Activated CD4-positive, alpha-beta T cell treated with anti-CD3 and anti-CD28 coated beads, Interleukin-2, amount 50 U/mL, for 24 hours (primary cell): ENCODE measurements around the gene NRP2.

ENCODE experiments used
- DNase-seq, 2 donors: peaks; one replicate each; pipeline ENCODE4 v3.0.0-alpha.2; 2020; ENCODE audit warnings: low read depth in 1 of 2, low spot score in 1 of 2

Gene NRP2

DNA sequence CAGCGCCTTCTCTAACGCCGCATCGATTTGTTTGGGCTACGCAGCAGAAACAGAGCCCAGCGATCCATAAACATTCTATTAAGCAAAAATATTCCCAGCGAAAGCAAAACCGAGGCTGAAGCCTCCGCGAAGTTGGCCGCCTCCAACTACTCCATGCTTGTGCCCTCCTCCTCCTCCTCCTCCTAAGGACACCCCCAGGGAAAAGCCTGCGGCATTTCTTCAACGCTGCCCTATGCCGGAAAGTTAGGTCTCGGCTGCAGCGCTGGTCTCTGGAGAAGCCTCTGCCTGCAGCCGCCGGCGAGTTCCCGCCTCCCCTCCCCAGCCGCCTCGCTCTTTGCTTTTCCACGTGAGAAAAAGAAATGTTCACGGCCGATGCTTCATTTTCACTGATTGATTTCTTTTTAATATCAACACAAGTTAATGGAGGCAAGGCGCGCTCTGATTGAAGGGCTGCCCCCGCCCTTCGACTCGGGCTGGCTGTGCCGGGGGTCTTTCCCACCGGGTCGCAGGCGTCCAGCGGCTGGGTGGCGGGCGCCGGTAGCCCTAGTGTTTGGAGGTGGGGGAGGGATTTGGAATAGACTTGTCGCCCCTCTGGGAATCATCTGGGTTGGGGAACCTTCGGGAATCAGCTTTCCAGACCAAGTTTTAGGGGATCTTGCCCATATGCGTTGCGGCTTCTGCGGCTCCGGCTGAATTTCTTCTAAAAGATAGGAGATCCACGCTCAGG is 3.9 kb downstream of the NRP2 start:
- DNase-seq, result no peak

- DNase-seq, result no peak
Observed at GRCh38 chr2:205686783-205687640, 4.7 kb downstream of the NRP2 start.

GRCh38 chr2:205687641-205687956 is 5.3 kb downstream of the NRP2 start:
- DNase-seq, result no peak

- DNase-seq, result no peak
Observed at GRCh38 chr2:205688417-205689200, 6.3 kb downstream of the NRP2 start.

GRCh38 chr2:205689820-205690219 is 7.5 kb downstream of the NRP2 start:
- no peak for DNase-seq

GRCh38 chr2:205692104-205692503 is 9.8 kb downstream of the NRP2 start:
- DNase-seq, result no peak

DNA sequence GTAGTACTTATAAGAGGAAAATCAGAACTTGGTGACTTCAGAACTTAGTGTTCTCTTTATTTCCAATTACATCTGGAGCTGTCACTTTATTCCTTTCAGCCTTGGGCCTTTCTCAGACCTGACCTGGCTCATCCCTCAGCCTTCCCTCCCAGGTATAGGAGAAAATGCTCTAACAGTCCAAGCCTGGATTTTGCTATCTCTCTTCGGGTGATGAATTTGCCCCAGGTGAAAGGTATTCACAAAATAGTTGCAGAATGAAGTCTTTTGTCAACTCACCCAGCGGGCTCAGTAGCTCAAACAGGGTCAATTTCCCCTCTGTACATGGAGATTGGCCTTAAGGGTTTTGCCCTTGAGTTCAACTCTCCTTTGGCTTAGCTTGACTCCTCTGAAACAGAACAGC is 12.0 kb downstream of the NRP2 start:
- DNase-seq, result no peak

DNA sequence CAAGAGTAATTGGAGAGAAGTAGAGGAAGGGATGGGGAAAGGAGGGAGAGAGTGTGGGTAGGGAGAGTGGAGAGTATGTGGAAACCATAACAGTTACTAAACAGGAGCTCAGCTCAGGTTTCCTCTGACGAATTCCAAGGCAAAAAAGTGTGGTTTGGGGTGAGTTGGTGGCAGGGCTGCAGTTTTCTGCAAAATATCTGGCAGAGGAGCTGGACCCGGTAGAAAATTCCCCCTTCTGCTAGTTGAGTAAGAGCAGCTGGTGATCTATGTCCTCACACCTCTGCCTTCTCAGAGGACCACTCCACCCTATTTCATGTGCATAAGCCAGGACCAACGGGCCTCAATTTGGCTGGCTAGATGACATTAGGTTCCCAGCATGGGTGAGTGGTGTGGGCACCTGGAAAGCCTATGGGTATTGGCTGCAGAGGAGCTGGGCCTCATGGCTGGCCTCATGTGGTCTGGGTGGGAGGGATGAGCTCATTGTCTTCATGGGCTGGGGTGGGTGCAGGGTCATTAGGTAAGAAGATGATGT is 13.2 kb downstream of the NRP2 start:
- DNase-seq, result no peak

DNA sequence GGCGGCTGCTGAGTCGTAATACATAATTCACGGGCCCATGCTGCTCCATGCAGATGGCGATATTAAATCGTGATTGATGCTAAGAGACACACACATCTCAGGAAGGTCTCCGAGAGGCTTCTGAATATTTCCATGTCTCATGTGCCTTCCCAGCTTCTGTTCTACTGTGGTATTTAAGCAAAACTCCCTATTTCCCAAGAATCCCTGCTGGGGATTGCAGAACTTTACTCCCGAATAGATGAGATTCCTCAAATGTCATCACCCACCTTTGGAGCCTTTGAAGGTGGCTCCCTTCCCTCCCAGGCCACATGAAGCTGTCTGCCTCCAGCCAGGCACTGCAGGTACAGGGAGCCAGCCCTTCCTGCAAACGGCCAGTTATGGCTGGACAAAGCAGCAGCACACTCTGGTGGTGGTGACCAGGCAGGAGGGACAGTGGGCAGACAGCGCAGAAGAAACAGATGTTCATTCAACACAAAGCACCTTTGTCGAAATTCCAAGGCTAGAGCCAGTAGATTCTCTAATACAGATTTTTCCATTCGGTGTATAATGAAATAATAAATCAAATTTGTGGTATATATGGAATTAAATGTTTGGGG is 14.1 kb downstream of the NRP2 start:
- no peak for DNase-seq

- DNase-seq, result no peak
Observed at GRCh38 chr2:205696927-205697441, 14.7 kb downstream of the NRP2 start.

- DNase-seq, result no peak
Observed at GRCh38 chr2:205698286-205699268, 16.3 kb downstream of the NRP2 start.

- no peak for DNase-seq
Observed at GRCh38 chr2:205699515-205700289, 17.4 kb downstream of the NRP2 start.

DNA sequence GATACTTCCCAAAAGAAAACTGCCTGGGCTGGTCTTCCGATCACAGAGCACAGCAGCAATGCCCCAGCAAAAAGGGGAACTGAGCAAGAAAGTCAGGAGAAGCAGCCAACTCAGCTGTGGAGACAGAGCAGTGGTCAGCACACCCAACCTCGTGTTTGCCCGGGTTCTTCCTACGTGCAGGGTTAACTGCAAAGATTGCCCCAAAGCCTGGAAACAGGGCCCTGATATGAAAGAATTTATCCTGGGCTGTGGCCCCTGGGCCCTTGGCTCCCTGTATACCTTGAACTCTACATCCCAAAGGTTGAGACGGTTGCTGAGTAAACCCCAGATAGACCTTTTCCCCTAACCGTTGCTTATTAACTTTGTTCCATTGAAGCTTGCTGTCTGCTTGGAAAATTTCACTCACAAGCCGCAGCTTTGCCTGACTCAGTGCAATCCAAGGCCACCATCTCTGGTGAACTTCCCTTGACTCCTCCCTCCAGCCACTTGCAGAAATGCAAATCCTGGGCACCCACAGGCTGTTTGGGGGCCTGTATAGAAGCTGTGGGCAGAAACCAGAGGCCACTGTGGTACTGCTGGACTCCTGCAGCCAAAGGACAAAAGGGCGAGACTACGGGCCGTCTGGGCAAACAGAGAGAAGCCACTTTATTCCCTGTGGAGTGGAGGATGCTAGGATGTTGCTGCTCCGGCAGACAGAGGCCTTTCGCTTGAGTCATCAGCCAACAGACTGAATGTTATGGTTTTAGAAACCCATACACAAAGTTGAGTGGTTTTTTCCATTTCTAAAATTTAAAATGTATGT is 18.2 kb downstream of the NRP2 start:
- no peak for DNase-seq

DNA sequence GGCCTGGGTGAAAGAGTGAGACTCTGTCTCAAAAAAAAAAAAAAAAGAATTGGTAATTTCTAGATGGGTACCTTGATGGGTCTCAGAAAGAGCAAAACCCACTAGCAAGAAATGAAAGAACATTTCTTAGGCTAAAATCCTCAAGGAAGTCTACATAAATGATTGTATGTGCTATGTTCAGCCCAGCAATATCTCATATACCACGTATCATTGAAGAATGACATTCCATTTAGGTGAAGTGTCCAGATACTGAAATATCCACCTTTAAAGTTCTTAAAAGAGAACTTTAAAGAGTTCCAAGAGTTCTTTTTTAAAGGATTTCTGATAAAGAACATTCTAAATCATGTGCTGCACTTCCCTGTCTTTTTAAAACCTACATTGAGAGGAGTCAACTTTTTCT is 19.2 kb downstream of the NRP2 start:
- no peak for DNase-seq

GRCh38 chr2:205702576-205702975 is 20.3 kb downstream of the NRP2 start:
- DNase-seq, result no peak

GRCh38 chr2:205703471-205704126 is 21.3 kb downstream of the NRP2 start:
- DNase-seq, result no peak

DNA sequence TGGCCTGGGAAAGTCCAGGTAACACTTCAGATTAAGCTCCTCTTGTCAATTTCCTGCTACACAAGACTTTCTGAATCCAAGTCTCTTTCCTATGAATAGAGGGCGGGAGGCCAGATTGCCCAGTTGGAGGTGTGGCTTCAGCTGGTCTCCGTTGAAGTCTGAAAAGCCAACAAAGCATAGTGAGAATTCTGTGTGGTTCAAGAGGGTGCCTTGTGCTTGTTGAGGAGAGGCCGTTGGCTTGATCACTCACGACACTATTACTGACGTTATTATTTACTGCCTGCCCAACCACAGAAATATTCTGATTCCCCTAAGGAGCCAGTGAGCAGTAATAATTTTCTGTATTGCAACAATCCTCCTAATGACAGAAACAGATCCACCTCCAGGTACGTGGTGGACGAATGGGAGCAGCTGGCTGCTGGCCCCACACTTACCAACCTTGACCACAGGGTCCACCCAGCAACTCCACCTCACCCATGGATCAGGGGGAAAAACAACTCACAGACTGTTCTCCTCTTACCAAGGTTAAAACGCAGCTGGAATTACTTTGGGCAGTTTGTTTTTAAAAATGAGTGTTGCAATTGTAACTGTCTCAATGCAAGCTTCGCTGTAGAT is 21.9 kb downstream of the NRP2 start:
- DNase-seq, result no peak
